Measurements from ENCODE around the gene NPFFR2. TPM values are rescaled to one million over a fixed set of nuclear protein-coding genes. Genes with fewer than 3 reads are reported as not detected.

The NPFFR2 gene
- not detected in 2 replicates for total RNA-seq
- long read RNA-seq: 0 reads

- DNase-seq (ENCODE audit: extremely low spot score, unreplicated experiment): no peak
- Mint-ChIP-seq H3K9me3 (ENCODE audit: unreplicated experiment) (no peaks in the 10 kb centered on the region), H3K27ac (ENCODE audit: unreplicated experiment) (no peak within 1 kb of the TSS), H3K27me3 (ENCODE audit: unreplicated experiment) (peaks cover 48% of the 10 kb centered on the region), H3K36me3 (ENCODE audit: unreplicated experiment) (no peaks in the 10 kb centered on the region), H3K4me1 (ENCODE audit: unreplicated experiment) (peaks cover 7% of the 10 kb centered on the region), H3K4me3 (ENCODE audit: unreplicated experiment) (peak within 1 kb of the TSS; percentile 4)
- no peak for TF ChIP-seq CTCF (IDR thresholded peaks at IDR 0.05)
These were observed at the start of gene NPFFR2 for GRCh38 chr4:72031868-72032608. NPFFR2 (plus strand) TSS chr4:72032000; CDS start chr4:72128592, 96,592 bp downstream.

GRCh38 chr4:71992571-71993312, 39.1 kb upstream of the NPFFR2 start:
- H3K27ac Mint-ChIP-seq (ENCODE audit: unreplicated experiment): no peak overlapping the region
- H3K4me1 Mint-ChIP-seq (ENCODE audit: unreplicated experiment): no peaks in the 10 kb centered on the region
- H3K27me3 Mint-ChIP-seq (ENCODE audit: unreplicated experiment): no peaks in the 10 kb centered on the region
- no peak for DNase-seq (ENCODE audit: extremely low spot score, unreplicated experiment)
- H3K36me3 Mint-ChIP-seq (ENCODE audit: unreplicated experiment): no peaks in the 10 kb centered on the region
- H3K9me3 Mint-ChIP-seq (ENCODE audit: unreplicated experiment): peaks cover 6% of the 10 kb centered on the region
- TF ChIP-seq CTCF (IDR thresholded peaks at IDR 0.05): no peak
- H3K4me3 Mint-ChIP-seq (ENCODE audit: unreplicated experiment): no peak overlapping the region

- H3K9me3 Mint-ChIP-seq (ENCODE audit: unreplicated experiment): peaks cover 14% of the 10 kb centered on the region
- no peaks in the 10 kb centered on the region for H3K36me3 Mint-ChIP-seq (ENCODE audit: unreplicated experiment)
- no peak overlapping the region for H3K4me3 Mint-ChIP-seq (ENCODE audit: unreplicated experiment)
- H3K4me1 Mint-ChIP-seq (ENCODE audit: unreplicated experiment): no peaks in the 10 kb centered on the region
- H3K27me3 Mint-ChIP-seq (ENCODE audit: unreplicated experiment): no peaks in the 10 kb centered on the region
- no peak overlapping the region for H3K27ac Mint-ChIP-seq (ENCODE audit: unreplicated experiment)
- TF ChIP-seq CTCF (IDR thresholded peaks at IDR 0.05): no peak
- DNase-seq (ENCODE audit: extremely low spot score, unreplicated experiment): no peak
These were observed 37.2 kb upstream of the NPFFR2 start for GRCh38 chr4:71994559-71994958.

GRCh38 chr4:71995297-71995696, 36.5 kb upstream of the NPFFR2 start:
- no peak for DNase-seq (ENCODE audit: extremely low spot score, unreplicated experiment)
- no peaks in the 10 kb centered on the region for H3K36me3 Mint-ChIP-seq (ENCODE audit: unreplicated experiment)
- H3K9me3 Mint-ChIP-seq (ENCODE audit: unreplicated experiment): peaks cover 14% of the 10 kb centered on the region
- no peak overlapping the region for H3K27ac Mint-ChIP-seq (ENCODE audit: unreplicated experiment)
- TF ChIP-seq CTCF (IDR thresholded peaks at IDR 0.05): no peak
- H3K4me1 Mint-ChIP-seq (ENCODE audit: unreplicated experiment): no peaks in the 10 kb centered on the region
- H3K27me3 Mint-ChIP-seq (ENCODE audit: unreplicated experiment): no peaks in the 10 kb centered on the region
- no peak overlapping the region for H3K4me3 Mint-ChIP-seq (ENCODE audit: unreplicated experiment)

GRCh38 chr4:72006586-72006985, 25.2 kb upstream of the NPFFR2 start:
- Mint-ChIP-seq H3K36me3 (ENCODE audit: unreplicated experiment) (no peaks in the 10 kb centered on the region), H3K4me3 (ENCODE audit: unreplicated experiment) (no peak overlapping the region), H3K27me3 (ENCODE audit: unreplicated experiment) (no peaks in the 10 kb centered on the region), H3K4me1 (ENCODE audit: unreplicated experiment) (no peaks in the 10 kb centered on the region), H3K27ac (ENCODE audit: unreplicated experiment) (no peak overlapping the region), H3K9me3 (ENCODE audit: unreplicated experiment) (no peaks in the 10 kb centered on the region)
- no peak for TF ChIP-seq CTCF (IDR thresholded peaks at IDR 0.05)
- no peak for DNase-seq (ENCODE audit: extremely low spot score, unreplicated experiment)
